DOHH2 (cell line): ENCODE results near the gene C14orf180.

Experiments used
- H3F3A ChIP-seq: fragments of 200-600 bp; sonication (generic), shearing (Covaris generic); 2 replicates; pipeline ENCODE4 v1.6.0; 2016; ENCODE audit warnings: antibody characterized with exemption, mild to moderate bottlenecking; ENCODE audit not compliant: control insufficient read depth, insufficient read depth
- H3K27ac ChIP-seq: fragments of 200-600 bp; sonication (generic); 2 replicates; pipeline ENCODE4 v1.5.1; 2014; ENCODE audit warnings: low read depth, mild to moderate bottlenecking, low read length, moderate library complexity
- H3K27me3 ChIP-seq: fragments of 200-600 bp; sonication (generic); 2 replicates; pipeline ENCODE4 v1.6.1; 2014; ENCODE audit warnings: mild to moderate bottlenecking, low read length, mixed read lengths; ENCODE audit not compliant: control insufficient read depth
- H3K36me3 ChIP-seq: fragments of 200-600 bp; sonication (generic); 2 replicates; pipeline ENCODE4 v1.6.1; 2014; ENCODE audit warnings: mild to moderate bottlenecking, low read length, moderate library complexity, mixed read lengths; ENCODE audit not compliant: control insufficient read depth
- H3K4me1 ChIP-seq: fragments of 200-600 bp; sonication (generic); 2 replicates; pipeline ENCODE4 v1.6.1; 2014; ENCODE audit warnings: mild to moderate bottlenecking, low read length, mixed read lengths; ENCODE audit not compliant: control insufficient read depth
- H3K4me2 ChIP-seq: fragments of 200-600 bp; sonication (generic); 2 replicates; pipeline ENCODE4 v1.6.0; 2014; ENCODE audit warnings: mild to moderate bottlenecking, low read length, moderate library complexity
- H3K4me3 ChIP-seq: fragments of 200-600 bp; sonication (generic); 2 replicates; pipeline ENCODE4 v1.5.1; 2014; ENCODE audit warnings: mild to moderate bottlenecking, low read length, mixed read lengths
- H3K79me2 ChIP-seq: fragments of 200-600 bp; sonication (generic); 2 replicates; pipeline ENCODE4 v1.6.1; 2014; ENCODE audit warnings: mild to moderate bottlenecking, low read length, mixed read lengths; ENCODE audit not compliant: control insufficient read depth
- H3K9me2 ChIP-seq: fragments of 200-600 bp; sonication (generic); replicated peaks from 2 replicates; pipeline ENCODE4 v1.6.1; 2014; ENCODE audit warnings: mild to moderate bottlenecking, low read length, mixed read lengths; ENCODE audit not compliant: control insufficient read depth
- H3K9me3 ChIP-seq: fragments of 200-600 bp; sonication (generic); 2 replicates; pipeline ENCODE4 v1.6.1; 2014; ENCODE audit warnings: antibody characterized with exemption, low read length, mixed read lengths; ENCODE audit not compliant: control insufficient read depth, insufficient read depth
- H4K20me1 ChIP-seq: fragments of 200-600 bp; sonication (generic); 2 replicates; pipeline ENCODE4 v1.6.0; 2014; ENCODE audit warnings: low read depth, mild to moderate bottlenecking, antibody characterized with exemption, low read length, moderate library complexity; ENCODE audit not compliant: control insufficient read depth, insufficient read depth
- CTCF ChIP-seq: fragments of 200-600 bp; sonication (generic); IDR thresholded peaks from one replicate; pipeline ENCODE4 v1.5.1; 2014; ENCODE audit warnings: antibody characterized with exemption, mild to moderate bottlenecking, low read depth, low read length; ENCODE audit not compliant: poor library complexity, severe bottlenecking
- EZH2phosphoT487 ChIP-seq: fragments of 200-600 bp; sonication (generic); IDR thresholded peaks from 2 replicates; pipeline ENCODE4 v1.6.1; 2017; ENCODE audit warnings: borderline replicate concordance, mild to moderate bottlenecking, antibody characterized with exemption, low read length, moderate library complexity, mixed read lengths

Gene C14orf180

GRCh38 chr14:104596927-104597351 lies 17.4 kb downstream of the C14orf180 start:
- Histone ChIP-seq H3K9me3 (no peaks in the 10 kb centered on the region), H3K4me3 (no peak overlapping the region), H3K4me2 (no peak overlapping the region), H3K79me2 (no peaks in the 10 kb centered on the region), H3K27me3 (no peaks in the 10 kb centered on the region), H3K27ac (no peak overlapping the region), H3K4me1 (no peaks in the 10 kb centered on the region), H3F3A (no peaks in the 10 kb centered on the region), H3K9me2 (no peaks in the 10 kb centered on the region), H3K36me3 (no peaks in the 10 kb centered on the region), H4K20me1 (no peaks in the 10 kb centered on the region)
- no peak for TF ChIP-seq CTCF

GRCh38 chr14:104597576-104597975 lies 18.0 kb downstream of the C14orf180 start:
- Histone ChIP-seq H3F3A (no peaks in the 10 kb centered on the region), H3K9me3 (no peaks in the 10 kb centered on the region), H3K4me3 (no peak overlapping the region), H3K36me3 (no peaks in the 10 kb centered on the region), H3K27ac (no peak overlapping the region), H3K9me2 (no peaks in the 10 kb centered on the region), H3K27me3 (no peaks in the 10 kb centered on the region), H4K20me1 (no peaks in the 10 kb centered on the region), H3K79me2 (no peaks in the 10 kb centered on the region), H3K4me2 (no peak overlapping the region), H3K4me1 (no peaks in the 10 kb centered on the region)
- TF ChIP-seq CTCF (no peak), EZH2phosphoT487 (no peak)

GRCh38 chr14:104598039-104598909 lies 18.7 kb downstream of the C14orf180 start:
- H3K9me2 ChIP-seq, result no peaks in the 10 kb centered on the region
- H3K27me3 ChIP-seq, result no peaks in the 10 kb centered on the region
- no peaks in the 10 kb centered on the region for H3K4me1 ChIP-seq
- H3K9me3 ChIP-seq, result no peaks in the 10 kb centered on the region
- H3F3A ChIP-seq, result no peaks in the 10 kb centered on the region
- H3K4me2 ChIP-seq, result no peak overlapping the region
- H3K36me3 ChIP-seq, result no peaks in the 10 kb centered on the region
- no peak for TF ChIP-seq CTCF
- no peak for TF ChIP-seq EZH2phosphoT487
- no peak overlapping the region for H3K27ac ChIP-seq
- H4K20me1 ChIP-seq, result no peaks in the 10 kb centered on the region
- H3K4me3 ChIP-seq, result no peak overlapping the region
- H3K79me2 ChIP-seq, result no peaks in the 10 kb centered on the region
